GM12878 (cell line): ENCODE results near the gene ARHGAP9. TPM values are rescaled to one million over a fixed set of nuclear protein-coding genes. Genes with fewer than 3 reads are reported as not detected.

ENCODE experiments used
- CEBPZ ChIP-seq: fragments of 150-350 bp; IDR thresholded peaks from 2 replicates; pipeline ENCODE4 v1.6.1; 2016; ENCODE audit warnings: low read depth, low read length
- GABPA ChIP-seq: IDR thresholded peaks from 2 replicates; pipeline ENCODE4 v1.6.1; 2014; ENCODE audit warnings: antibody characterized with exemption, low read depth, mild to moderate bottlenecking, inconsistent platforms
- IKZF2 ChIP-seq, 2 experiments: fragments of 450-650 bp; IDR thresholded peaks; 2 replicates each; pipeline ENCODE4 v1.6.1; 2017; ENCODE audit warnings: mild to moderate bottlenecking in 2 of 2, moderate library complexity in 2 of 2
- KDM1A ChIP-seq: fragments of 200-600 bp; sonication (generic); IDR thresholded peaks from 2 replicates; pipeline ENCODE4 v1.6.1; 2016; ENCODE audit warnings: borderline replicate concordance
- MEF2A ChIP-seq: IDR thresholded peaks from 2 replicates; pipeline ENCODE4 v1.6.1; 2011; ENCODE audit warnings: low read depth, mild to moderate bottlenecking, low read length, moderate library complexity; ENCODE audit not compliant: insufficient read depth
- SIN3A ChIP-seq: IDR thresholded peaks from 2 replicates; pipeline ENCODE4 v1.6.1; 2012; ENCODE audit warnings: low read depth, low read length, improper control_type of control experiment
- STAT3 ChIP-seq: IDR thresholded peaks from 2 replicates; pipeline ENCODE4 v1.6.1; 2011; ENCODE audit warnings: low read depth, low read length, improper control_type of control experiment
- TARDBP ChIP-seq: IDR thresholded peaks from 2 replicates; pipeline ENCODE4 v1.6.1; 2016; ENCODE audit warnings: borderline replicate concordance
- TBL1XR1 ChIP-seq: IDR thresholded peaks from 2 replicates; pipeline ENCODE4 v1.6.1; 2012; ENCODE audit warnings: low read depth, low read length, improper control_type of control experiment
- polyA plus RNA-seq, 11 experiments: library from polyadenylated mRNA; depleted of rRNA in 4 of 11; unstranded in 6 of 11; stranded (reverse) in 5 of 11; fragments of >200 nt; fragmentation: Nextera tagmentation in 4 of 11; fragmentation: Illumina TruSeq in 1 of 11; extraction: Ambion mirVana in 4 of 11; extraction: Trizol in 1 of 11; gene quantifications; 1 replicate in 1 of 11; 2 replicates in 10 of 11; pipeline versions ENCODE4 v1.2.1 to v1.2.3, GENCODE V29; 2011 to 2016; ENCODE audit warnings: inconsistent platforms in 2 of 11, missing spikeins in 2 of 11, low read depth in 1 of 11
- total RNA-seq, 4 experiments: library from RNA; depleted of rRNA in 3 of 4; stranded (reverse); fragments of >200 nt in 3 of 4; fragmentation: Illumina TruSeq in 1 of 4; extraction: Trizol in 1 of 4; gene quantifications; 2 replicates each; pipeline versions ENCODE4 v1.2.1 to v1.2.3, GENCODE V29; 2013 to 2021
- TF ChIP-seq, protein P1 (sequence below): IDR thresholded peaks from 2 replicates; pipeline ENCODE4 v1.6.1; 2012; ENCODE audit warnings: improper control_type of control experiment, low read depth, low read length; ENCODE audit not compliant: insufficient replicate concordance
- TF ChIP-seq, protein P2 (sequence below): fragments of 450-650 bp; formaldehyde crosslinking; IDR thresholded peaks from 2 replicates; pipeline ENCODE4 v1.4.0; 2022; ENCODE audit warnings: mild to moderate bottlenecking, moderate library complexity

The ARHGAP9 gene
- total and polyA plus RNA-seq, 10 of the 15 experiments (the other 5 are each of a cell fraction or from before 2014, with no cell fraction given), result 19.5 to 102 (median 76.8) TPM

GRCh38 chr12:57469296-57470164 is 10.1 kb downstream of the ARHGAP9 start (continued):
- no peak for TF ChIP-seq CEBPZ
- TF ChIP-seq, protein P1, sequence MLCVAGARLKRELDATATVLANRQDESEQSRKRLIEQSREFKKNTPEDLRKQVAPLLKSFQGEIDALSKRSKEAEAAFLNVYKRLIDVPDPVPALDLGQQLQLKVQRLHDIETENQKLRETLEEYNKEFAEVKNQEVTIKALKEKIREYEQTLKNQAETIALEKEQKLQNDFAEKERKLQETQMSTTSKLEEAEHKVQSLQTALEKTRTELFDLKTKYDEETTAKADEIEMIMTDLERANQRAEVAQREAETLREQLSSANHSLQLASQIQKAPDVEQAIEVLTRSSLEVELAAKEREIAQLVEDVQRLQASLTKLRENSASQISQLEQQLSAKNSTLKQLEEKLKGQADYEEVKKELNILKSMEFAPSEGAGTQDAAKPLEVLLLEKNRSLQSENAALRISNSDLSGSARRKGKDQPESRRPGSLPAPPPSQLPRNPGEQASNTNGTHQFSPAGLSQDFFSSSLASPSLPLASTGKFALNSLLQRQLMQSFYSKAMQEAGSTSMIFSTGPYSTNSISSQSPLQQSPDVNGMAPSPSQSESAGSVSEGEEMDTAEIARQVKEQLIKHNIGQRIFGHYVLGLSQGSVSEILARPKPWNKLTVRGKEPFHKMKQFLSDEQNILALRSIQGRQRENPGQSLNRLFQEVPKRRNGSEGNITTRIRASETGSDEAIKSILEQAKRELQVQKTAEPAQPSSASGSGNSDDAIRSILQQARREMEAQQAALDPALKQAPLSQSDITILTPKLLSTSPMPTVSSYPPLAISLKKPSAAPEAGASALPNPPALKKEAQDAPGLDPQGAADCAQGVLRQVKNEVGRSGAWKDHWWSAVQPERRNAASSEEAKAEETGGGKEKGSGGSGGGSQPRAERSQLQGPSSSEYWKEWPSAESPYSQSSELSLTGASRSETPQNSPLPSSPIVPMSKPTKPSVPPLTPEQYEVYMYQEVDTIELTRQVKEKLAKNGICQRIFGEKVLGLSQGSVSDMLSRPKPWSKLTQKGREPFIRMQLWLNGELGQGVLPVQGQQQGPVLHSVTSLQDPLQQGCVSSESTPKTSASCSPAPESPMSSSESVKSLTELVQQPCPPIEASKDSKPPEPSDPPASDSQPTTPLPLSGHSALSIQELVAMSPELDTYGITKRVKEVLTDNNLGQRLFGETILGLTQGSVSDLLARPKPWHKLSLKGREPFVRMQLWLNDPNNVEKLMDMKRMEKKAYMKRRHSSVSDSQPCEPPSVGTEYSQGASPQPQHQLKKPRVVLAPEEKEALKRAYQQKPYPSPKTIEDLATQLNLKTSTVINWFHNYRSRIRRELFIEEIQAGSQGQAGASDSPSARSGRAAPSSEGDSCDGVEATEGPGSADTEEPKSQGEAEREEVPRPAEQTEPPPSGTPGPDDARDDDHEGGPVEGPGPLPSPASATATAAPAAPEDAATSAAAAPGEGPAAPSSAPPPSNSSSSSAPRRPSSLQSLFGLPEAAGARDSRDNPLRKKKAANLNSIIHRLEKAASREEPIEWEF, result no peak
- TF ChIP-seq MEF2A, result no peak
- TF ChIP-seq TARDBP, result no peak
- no peak for TF ChIP-seq KDM1A
- TF ChIP-seq, protein P2, sequence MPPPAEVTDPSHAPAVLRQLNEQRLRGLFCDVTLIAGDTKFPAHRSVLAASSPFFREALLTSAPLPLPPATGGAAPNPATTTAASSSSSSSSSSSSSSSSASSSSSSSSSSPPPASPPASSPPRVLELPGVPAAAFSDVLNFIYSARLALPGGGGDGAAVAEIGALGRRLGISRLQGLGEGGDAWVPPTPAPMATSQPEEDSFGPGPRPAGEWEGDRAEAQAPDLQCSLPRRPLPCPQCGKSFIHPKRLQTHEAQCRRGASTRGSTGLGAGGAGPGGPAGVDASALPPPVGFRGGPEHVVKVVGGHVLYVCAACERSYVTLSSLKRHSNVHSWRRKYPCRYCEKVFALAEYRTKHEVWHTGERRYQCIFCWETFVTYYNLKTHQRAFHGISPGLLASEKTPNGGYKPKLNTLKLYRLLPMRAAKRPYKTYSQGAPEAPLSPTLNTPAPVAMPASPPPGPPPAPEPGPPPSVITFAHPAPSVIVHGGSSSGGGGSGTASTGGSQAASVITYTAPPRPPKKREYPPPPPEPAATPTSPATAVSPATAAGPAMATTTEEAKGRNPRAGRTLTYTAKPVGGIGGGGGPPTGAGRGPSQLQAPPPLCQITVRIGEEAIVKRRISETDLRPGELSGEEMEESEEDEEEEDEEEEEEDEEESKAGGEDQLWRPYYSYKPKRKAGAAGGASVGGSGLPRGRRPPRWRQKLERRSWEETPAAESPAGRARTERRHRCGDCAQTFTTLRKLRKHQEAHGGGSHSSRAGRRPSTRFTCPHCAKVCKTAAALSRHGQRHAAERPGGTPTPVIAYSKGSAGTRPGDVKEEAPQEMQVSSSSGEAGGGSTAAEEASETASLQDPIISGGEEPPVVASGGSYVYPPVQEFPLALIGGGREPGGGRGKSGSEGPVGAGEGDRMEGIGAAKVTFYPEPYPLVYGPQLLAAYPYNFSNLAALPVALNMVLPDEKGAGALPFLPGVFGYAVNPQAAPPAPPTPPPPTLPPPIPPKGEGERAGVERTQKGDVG (CRISPR knock-in tag), result no peak
- TF ChIP-seq STAT3, result no peak
- no peak for TF ChIP-seq GABPA
- TF ChIP-seq SIN3A, result no peak
- no peak for TF ChIP-seq TBL1XR1
- TF ChIP-seq IKZF2 (IDR thresholded peaks at IDR 0.05), result no peak
